ENCODE data around the gene KPNA5. TPM values are rescaled to one million over a fixed set of nuclear protein-coding genes. Genes with fewer than 3 reads are reported as not detected.

KPNA5 gene
- total RNA-seq, 1 donor from 2014 or later: 8.4 TPM

GRCh38 chr6:116783852-116784251 is 102.8 kb downstream of the KPNA5 start:
- intact Hi-C loops (cut with micrococcal nuclease): no loop called here

Other genes starting within 250 kb of the KPNA5 start
- 17.1 and 20.7 TPM in 2 replicates for gene CALHM6, start 219.8 kb upstream of the KPNA5 start, total RNA-seq
- not detected in 2 replicates for gene CALHM5, start 169.6 kb upstream of the KPNA5 start, total RNA-seq
- not detected in 2 replicates for gene TRAPPC3L, start 135.5 kb upstream of the KPNA5 start, total RNA-seq
- not detected in 2 replicates for gene CALHM4, start 127.5 kb upstream of the KPNA5 start, total RNA-seq
- gene RWDD1, start 109.7 kb upstream of the KPNA5 start, total RNA-seq: 38.4 and 40.5 TPM in 2 replicates
- gene RSPH4A, start 64.7 kb upstream of the KPNA5 start, total RNA-seq: 0.27 and 0.32 TPM in 2 replicates
- 16.5 and 16.7 TPM in 2 replicates for gene ZUP1, start 12.4 kb upstream of the KPNA5 start, total RNA-seq
- gene FAM162B, start 84.5 kb downstream of the KPNA5 start, total RNA-seq: not detected in 2 replicates
- gene GPRC6A, start 147.9 kb downstream of the KPNA5 start, total RNA-seq: not detected in 2 replicates
- not detected in 2 replicates for gene RFX6, start 196.0 kb downstream of the KPNA5 start, total RNA-seq